SK-N-SH (cell line): ENCODE data around the gene TTC9B. TPM values are rescaled to one million over a fixed set of nuclear protein-coding genes. Genes with fewer than 3 reads are reported as not detected.

ENCODE experiments used
- CTCF ChIA-PET: fragments of 300-600, 350-600 bp; formaldehyde crosslinking; extraction: SDS; loops from one replicate; lab custom pipeline; 2021; lab: Yijun Ruan, JAX
- POLR2A ChIA-PET: fragments of 350-600 bp; sonication (Branson Sonifier 250); formaldehyde crosslinking; extraction: SDS; loops from one replicate; lab custom pipeline; 2020; ENCODE audit warnings: antibody characterized with exemption, inconsistent platforms; lab: Yijun Ruan, JAX
- DNase-seq: peaks from one replicate; pipeline ENCODE4 v3.0.0; 2012
- H2AFZ ChIP-seq: fragments of 200-600 bp; sonication (generic); 2 replicates; pipeline ENCODE4 v1.8.1; 2016; ENCODE audit warnings: antibody characterized with exemption, mild to moderate bottlenecking, low read depth
- H3F3A ChIP-seq: fragments of 200-600 bp; sonication (generic); replicated peaks from 2 replicates; pipeline ENCODE3; 2016; ENCODE audit warnings: antibody characterized with exemption, mild to moderate bottlenecking; ENCODE audit not compliant: insufficient read depth
- H3K27ac ChIP-seq, 2 experiments: fragments of 200-500 bp in 1 of 2; fragments of 200-600 bp in 1 of 2; sonication (Bioruptor generic) in 1 of 2; sonication (generic), shearing (Covaris generic) in 1 of 2; 2 replicates each; pipeline versions ENCODE4 v1.5.1 to v1.6.1; 2014 to 2016; ENCODE audit warnings: low read depth in 2 of 2, inconsistent platforms in 1 of 2, low read length in 1 of 2, mild to moderate bottlenecking in 1 of 2, mixed read lengths in 1 of 2
- H3K27me3 ChIP-seq: fragments of 200-600 bp; sonication (generic), shearing (Covaris generic); 2 replicates; pipeline ENCODE4 v1.6.1; 2016; ENCODE audit warnings: mixed run types; ENCODE audit not compliant: insufficient read depth
- H3K36me3 ChIP-seq, 2 experiments: fragments of 200-500 bp in 1 of 2; fragments of 200-600 bp in 1 of 2; sonication (Bioruptor generic) in 1 of 2; sonication (generic) in 1 of 2; replicated peaks in 1 of 2; 2 replicates each; pipeline versions ENCODE3 to v1.5.1; 2014 to 2016; ENCODE audit warnings: low read length in 1 of 2, mild to moderate bottlenecking in 1 of 2; ENCODE audit not compliant: insufficient read depth in 2 of 2, control insufficient read depth in 1 of 2
- H3K4me1 ChIP-seq, 2 experiments: fragments of 200-500 bp in 1 of 2; fragments of 200-600 bp in 1 of 2; sonication (Bioruptor generic) in 1 of 2; sonication (generic), shearing (Covaris generic) in 1 of 2; 2 replicates each; pipeline versions ENCODE4 v1.5.1 to v1.6.1; 2014 to 2016; ENCODE audit warnings: low read depth in 1 of 2, low read length in 1 of 2, mixed run types in 1 of 2; ENCODE audit not compliant: insufficient read depth in 2 of 2, control insufficient read depth in 1 of 2
- H3K4me2 ChIP-seq: fragments of 200-600 bp; sonication (generic), shearing (Covaris generic); 2 replicates; pipeline ENCODE4 v1.6.1; 2017; ENCODE audit warnings: mixed run types
- H3K4me3 ChIP-seq, 2 experiments: fragments of 200-500 bp in 1 of 2; fragments of 200-600 bp in 1 of 2; sonication (Bioruptor generic) in 1 of 2; sonication (generic), shearing (Covaris generic) in 1 of 2; 2 replicates each; pipeline versions ENCODE4 v1.5.1 to v1.8.1; 2014 to 2016; ENCODE audit warnings: low read depth in 2 of 2, inconsistent platforms in 1 of 2, low read length in 1 of 2, mild to moderate bottlenecking in 1 of 2, mixed read lengths in 1 of 2, moderate library complexity in 1 of 2
- H3K79me2 ChIP-seq: fragments of 200-600 bp; sonication (generic); 2 replicates; pipeline ENCODE4 v1.8.1; 2017; ENCODE audit warnings: mild to moderate bottlenecking; ENCODE audit not compliant: insufficient read depth
- H3K9ac ChIP-seq: fragments of 200-600 bp; sonication (generic); 2 replicates; pipeline ENCODE4 v1.6.1; 2017; ENCODE audit warnings: mixed run types
- H3K9me2 ChIP-seq: fragments of 200-600 bp; sonication (generic); 2 replicates; pipeline ENCODE4 v1.6.1; 2017; ENCODE audit warnings: mixed run types
- H3K9me3 ChIP-seq: fragments of 200-600 bp; sonication (generic); 2 replicates; pipeline ENCODE4 v1.6.1; 2017; ENCODE audit warnings: mixed run types, mild to moderate bottlenecking, moderate library complexity
- H4K20me1 ChIP-seq: fragments of 200-600 bp; sonication (generic); 2 replicates; pipeline ENCODE4 v1.6.1; 2017; ENCODE audit warnings: mild to moderate bottlenecking, mixed run types; ENCODE audit not compliant: insufficient read depth
- ELF1 ChIP-seq: IDR thresholded peaks from 2 replicates; pipeline ENCODE4 v1.4.0; 2012
- EP300 ChIP-seq, 2 experiments: IDR thresholded peaks; 2 replicates each; pipeline versions ENCODE4 v1.4.0 to v1.6.1; 2012; ENCODE audit warnings: borderline replicate concordance in 1 of 2, low read depth in 1 of 2, low read length in 1 of 2
- EZH2phosphoT487 ChIP-seq: fragments of 200-600 bp; sonication (generic); IDR thresholded peaks from 2 replicates; pipeline ENCODE4 v1.6.1; 2017; ENCODE audit warnings: low read depth, mixed run types, mild to moderate bottlenecking, antibody characterized with exemption, moderate library complexity, borderline replicate concordance
- FOSL2 ChIP-seq: IDR thresholded peaks from 2 replicates; pipeline ENCODE4 v1.4.0; 2012; ENCODE audit warnings: low read depth, mild to moderate bottlenecking, moderate library complexity, borderline replicate concordance
- GABPA ChIP-seq: IDR thresholded peaks from 2 replicates; pipeline ENCODE4 v1.4.0; 2012; ENCODE audit warnings: low read depth, mild to moderate bottlenecking
- MEF2A ChIP-seq: IDR thresholded peaks from 2 replicates; pipeline ENCODE4 v1.4.0; 2012; ENCODE audit warnings: low read depth, borderline replicate concordance
- NFIC ChIP-seq: IDR thresholded peaks from 2 replicates; pipeline ENCODE4 v1.4.0; 2012; ENCODE audit warnings: borderline replicate concordance
- NRF1 ChIP-seq: IDR thresholded peaks from 2 replicates; pipeline ENCODE4 v1.6.1; 2012; ENCODE audit warnings: low read depth, mild to moderate bottlenecking, low read length
- POLR2AphosphoS5 ChIP-seq: IDR thresholded peaks from 2 replicates; pipeline ENCODE4 v1.6.1; 2012; ENCODE audit warnings: low read depth, low read length
- RAD21 ChIP-seq: IDR thresholded peaks from 2 replicates; pipeline ENCODE4 v1.6.1; 2012; ENCODE audit warnings: mild to moderate bottlenecking, low read length
- RCOR1 ChIP-seq: fragments of 150-350 bp; IDR thresholded peaks from 2 replicates; pipeline ENCODE4 v1.6.1; 2017; ENCODE audit warnings: antibody characterized with exemption, low read length
- RFX5 ChIP-seq: IDR thresholded peaks from 2 replicates; pipeline ENCODE4 v1.6.1; 2012; ENCODE audit warnings: mild to moderate bottlenecking, improper control_type of control experiment, low read length
- SIN3A ChIP-seq: IDR thresholded peaks from 2 replicates; pipeline ENCODE4 v1.6.1; 2012; ENCODE audit warnings: low read depth, mild to moderate bottlenecking, low read length, moderate library complexity, borderline replicate concordance
- SMC3 ChIP-seq: IDR thresholded peaks from 2 replicates; pipeline ENCODE4 v1.6.1; 2012; ENCODE audit warnings: low read depth, low read length, improper control_type of control experiment
- YY1 ChIP-seq: IDR thresholded peaks from 2 replicates; pipeline ENCODE4 v1.4.0; 2012; ENCODE audit warnings: low read depth, mild to moderate bottlenecking
- WGBS: methylation state at CpG from one replicate; pipeline ENCODE4 v1.1.6; 2017; ENCODE audit warnings: low lambda C conversion rate; 5-methylcytosine and 5-hydroxymethylcytosine counted together
- polyA plus RNA-seq, 3 experiments: library from polyadenylated mRNA; depleted of rRNA; stranded (reverse); fragments of >200 nt; gene quantifications; 2 replicates each; pipeline ENCODE4 v1.2.3, GENCODE V29; 2012
- TF ChIP-seq, protein P1 (sequence below): IDR thresholded peaks from 2 replicates; pipeline ENCODE4 v1.4.0; 2012; ENCODE audit warnings: low read depth, borderline replicate concordance
- TF ChIP-seq, protein P2 (sequence below): IDR thresholded peaks from 2 replicates; pipeline ENCODE4 v1.4.0; 2012; ENCODE audit warnings: low read depth
- TF ChIP-seq, protein P3 (sequence below): IDR thresholded peaks from 2 replicates; pipeline ENCODE4; 2012
- TF ChIP-seq, protein P4 (sequence below): fragments of 150-350 bp; IDR thresholded peaks from 2 replicates; pipeline ENCODE4 v1.6.1; 2016; ENCODE audit warnings: mild to moderate bottlenecking, low read depth, low read length

Gene TTC9B
- polyA plus RNA-seq, 1 of the 3 experiments (the other 2 are of a cell fraction): 0.30 TPM

DNA sequence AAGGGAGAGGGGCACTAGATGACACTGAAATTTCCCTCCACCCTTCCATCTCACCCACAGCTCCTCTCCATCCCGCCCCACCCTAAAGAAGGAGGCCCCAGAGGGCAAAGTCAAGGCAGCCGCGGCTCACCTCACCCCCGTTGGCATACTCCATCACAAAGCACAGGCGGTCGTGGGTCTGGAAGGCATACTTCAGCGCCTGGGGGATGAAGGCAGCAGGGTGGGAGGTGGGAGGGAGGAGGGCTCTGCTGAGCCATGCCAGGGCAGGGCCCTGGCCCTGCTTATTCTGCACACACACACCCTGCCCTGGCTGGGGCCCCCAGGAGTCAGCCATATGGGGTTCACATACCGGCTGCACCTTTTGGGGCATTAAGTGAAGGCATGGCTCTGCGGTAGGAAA is 20.6 kb upstream of the TTC9B start:
- H3K36me3 ChIP-seq: peaks cover 3 to 63% of the 10 kb centered on the region in 2 experiments
- POLR2A ChIA-PET: no interaction called here
- H3K4me2 ChIP-seq: no peak overlapping the region
- no peak overlapping the region for H3K9ac ChIP-seq
- WGBS: 88% methylated on average over 8 of the region's 9 CpGs
- no peak overlapping the region for H3K4me3 ChIP-seq
- no peaks in the 10 kb centered on the region for H3K27me3 ChIP-seq
- CTCF ChIA-PET: interaction anchor here (1.1 kb wide), 1 partner anchor 9 kb away, joined by 3 read pairs; no protein-coding TSS in a partner anchor
- H4K20me1 ChIP-seq: no peaks in the 10 kb centered on the region
- TF ChIP-seq RCOR1 (no peak), GABPA (no peak), EP300 (IDR thresholded peaks at IDR 0.05; ENCODE audit: borderline replicate concordance in 1 of 2, low read depth in 1 of 2, low read length in 1 of 2) (no peak)
- no peaks in the 10 kb centered on the region for H3K9me3 ChIP-seq
- no peak overlapping the region for H2AFZ ChIP-seq
- no peak for DNase-seq
- H3K9me2 ChIP-seq: no peaks in the 10 kb centered on the region
- H3K4me1 ChIP-seq: no peaks in the 10 kb centered on the region
- peaks cover 8% of the 10 kb centered on the region; the same call in 1 of the 2 replicates for H3K79me2 ChIP-seq
- H3K27ac ChIP-seq: no peak overlapping the region
- no peaks in the 10 kb centered on the region for H3F3A ChIP-seq

DNA sequence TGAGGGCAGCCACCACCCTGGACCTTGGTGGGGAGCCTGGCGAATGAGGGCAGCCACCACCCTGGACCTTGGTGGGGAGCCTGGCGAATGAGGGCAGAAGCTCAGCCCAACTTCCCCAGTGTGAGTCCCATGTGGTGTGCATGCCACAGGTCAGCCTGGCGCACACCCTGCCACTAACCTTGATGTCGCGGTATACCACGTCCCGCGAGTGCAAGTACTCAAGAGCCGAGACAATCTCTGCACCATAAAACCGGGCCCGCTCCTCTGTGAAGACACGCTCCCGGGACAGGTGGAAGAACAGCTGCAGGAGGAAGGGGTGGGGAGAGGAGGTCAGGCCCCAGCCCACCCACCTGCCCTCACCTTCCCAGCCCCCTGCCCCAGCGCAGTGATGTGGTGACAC is 19.6 kb upstream of the TTC9B start:
- H3K79me2 ChIP-seq: no peaks in the 10 kb centered on the region
- no peak overlapping the region for H2AFZ ChIP-seq
- no peaks in the 10 kb centered on the region for H3K9me2 ChIP-seq
- no peaks in the 10 kb centered on the region for H4K20me1 ChIP-seq
- WGBS: 99% methylated on average over 12 of the region's 14 CpGs
- H3K4me2 ChIP-seq: no peak overlapping the region
- no peaks in the 10 kb centered on the region for H3K4me1 ChIP-seq
- peaks cover 3 to 68% of the 10 kb centered on the region in 2 experiments for H3K36me3 ChIP-seq
- TF ChIP-seq EP300 (IDR thresholded peaks at IDR 0.05; ENCODE audit: borderline replicate concordance in 1 of 2, low read depth in 1 of 2, low read length in 1 of 2): no peak
- TF ChIP-seq ELF1: no peak
- no peak for TF ChIP-seq MEF2A
- no peak for TF ChIP-seq RAD21
- TF ChIP-seq, protein P1, sequence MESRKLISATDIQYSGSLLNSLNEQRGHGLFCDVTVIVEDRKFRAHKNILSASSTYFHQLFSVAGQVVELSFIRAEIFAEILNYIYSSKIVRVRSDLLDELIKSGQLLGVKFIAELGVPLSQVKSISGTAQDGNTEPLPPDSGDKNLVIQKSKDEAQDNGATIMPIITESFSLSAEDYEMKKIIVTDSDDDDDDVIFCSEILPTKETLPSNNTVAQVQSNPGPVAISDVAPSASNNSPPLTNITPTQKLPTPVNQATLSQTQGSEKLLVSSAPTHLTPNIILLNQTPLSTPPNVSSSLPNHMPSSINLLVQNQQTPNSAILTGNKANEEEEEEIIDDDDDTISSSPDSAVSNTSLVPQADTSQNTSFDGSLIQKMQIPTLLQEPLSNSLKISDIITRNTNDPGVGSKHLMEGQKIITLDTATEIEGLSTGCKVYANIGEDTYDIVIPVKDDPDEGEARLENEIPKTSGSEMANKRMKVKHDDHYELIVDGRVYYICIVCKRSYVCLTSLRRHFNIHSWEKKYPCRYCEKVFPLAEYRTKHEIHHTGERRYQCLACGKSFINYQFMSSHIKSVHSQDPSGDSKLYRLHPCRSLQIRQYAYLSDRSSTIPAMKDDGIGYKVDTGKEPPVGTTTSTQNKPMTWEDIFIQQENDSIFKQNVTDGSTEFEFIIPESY: no peak
- no peak for TF ChIP-seq POLR2AphosphoS5
- TF ChIP-seq, protein P2, sequence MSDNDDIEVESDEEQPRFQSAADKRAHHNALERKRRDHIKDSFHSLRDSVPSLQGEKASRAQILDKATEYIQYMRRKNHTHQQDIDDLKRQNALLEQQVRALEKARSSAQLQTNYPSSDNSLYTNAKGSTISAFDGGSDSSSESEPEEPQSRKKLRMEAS: no peak
- TF ChIP-seq EZH2phosphoT487: no peak
- TF ChIP-seq NRF1: no peak
- TF ChIP-seq YY1: no peak
- no peak for TF ChIP-seq FOSL2
- TF ChIP-seq SIN3A: no peak
- TF ChIP-seq, protein P3, sequence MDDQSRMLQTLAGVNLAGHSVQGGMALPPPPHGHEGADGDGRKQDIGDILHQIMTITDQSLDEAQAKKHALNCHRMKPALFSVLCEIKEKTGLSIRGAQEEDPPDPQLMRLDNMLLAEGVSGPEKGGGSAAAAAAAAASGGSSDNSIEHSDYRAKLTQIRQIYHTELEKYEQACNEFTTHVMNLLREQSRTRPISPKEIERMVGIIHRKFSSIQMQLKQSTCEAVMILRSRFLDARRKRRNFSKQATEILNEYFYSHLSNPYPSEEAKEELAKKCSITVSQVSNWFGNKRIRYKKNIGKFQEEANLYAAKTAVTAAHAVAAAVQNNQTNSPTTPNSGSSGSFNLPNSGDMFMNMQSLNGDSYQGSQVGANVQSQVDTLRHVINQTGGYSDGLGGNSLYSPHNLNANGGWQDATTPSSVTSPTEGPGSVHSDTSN: no peak
- TF ChIP-seq RFX5: no peak
- TF ChIP-seq NFIC: no peak
- TF ChIP-seq, protein P4, sequence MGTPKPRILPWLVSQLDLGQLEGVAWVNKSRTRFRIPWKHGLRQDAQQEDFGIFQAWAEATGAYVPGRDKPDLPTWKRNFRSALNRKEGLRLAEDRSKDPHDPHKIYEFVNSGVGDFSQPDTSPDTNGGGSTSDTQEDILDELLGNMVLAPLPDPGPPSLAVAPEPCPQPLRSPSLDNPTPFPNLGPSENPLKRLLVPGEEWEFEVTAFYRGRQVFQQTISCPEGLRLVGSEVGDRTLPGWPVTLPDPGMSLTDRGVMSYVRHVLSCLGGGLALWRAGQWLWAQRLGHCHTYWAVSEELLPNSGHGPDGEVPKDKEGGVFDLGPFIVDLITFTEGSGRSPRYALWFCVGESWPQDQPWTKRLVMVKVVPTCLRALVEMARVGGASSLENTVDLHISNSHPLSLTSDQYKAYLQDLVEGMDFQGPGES: no peak
- no peak for TF ChIP-seq SMC3
- ChIA-PET POLR2A (no interaction called here), CTCF (interaction anchor here (0.9 to 1.2 kb wide), 3 partner anchors 9 to 17 kb away, joined by 3 to 5 read pairs (median 3); no protein-coding TSS in a partner anchor)
- H3K9ac ChIP-seq: no peak overlapping the region
- DNase-seq: no peak
- no peak overlapping the region for H3K4me3 ChIP-seq
- no peaks in the 10 kb centered on the region for H3K9me3 ChIP-seq
- H3F3A ChIP-seq: no peaks in the 10 kb centered on the region
- no peak overlapping the region for H3K27ac ChIP-seq
- H3K27me3 ChIP-seq: no peaks in the 10 kb centered on the region
